ENCODE data around the gene KSR1. TPM values are rescaled to one million over a fixed set of nuclear protein-coding genes. Genes with fewer than 3 reads are reported as not detected.

The KSR1 gene
- total and polyA plus RNA-seq, 5 experiments from 2014 or later: 0.73 to 25.4 (median 2.0) TPM

DNA sequence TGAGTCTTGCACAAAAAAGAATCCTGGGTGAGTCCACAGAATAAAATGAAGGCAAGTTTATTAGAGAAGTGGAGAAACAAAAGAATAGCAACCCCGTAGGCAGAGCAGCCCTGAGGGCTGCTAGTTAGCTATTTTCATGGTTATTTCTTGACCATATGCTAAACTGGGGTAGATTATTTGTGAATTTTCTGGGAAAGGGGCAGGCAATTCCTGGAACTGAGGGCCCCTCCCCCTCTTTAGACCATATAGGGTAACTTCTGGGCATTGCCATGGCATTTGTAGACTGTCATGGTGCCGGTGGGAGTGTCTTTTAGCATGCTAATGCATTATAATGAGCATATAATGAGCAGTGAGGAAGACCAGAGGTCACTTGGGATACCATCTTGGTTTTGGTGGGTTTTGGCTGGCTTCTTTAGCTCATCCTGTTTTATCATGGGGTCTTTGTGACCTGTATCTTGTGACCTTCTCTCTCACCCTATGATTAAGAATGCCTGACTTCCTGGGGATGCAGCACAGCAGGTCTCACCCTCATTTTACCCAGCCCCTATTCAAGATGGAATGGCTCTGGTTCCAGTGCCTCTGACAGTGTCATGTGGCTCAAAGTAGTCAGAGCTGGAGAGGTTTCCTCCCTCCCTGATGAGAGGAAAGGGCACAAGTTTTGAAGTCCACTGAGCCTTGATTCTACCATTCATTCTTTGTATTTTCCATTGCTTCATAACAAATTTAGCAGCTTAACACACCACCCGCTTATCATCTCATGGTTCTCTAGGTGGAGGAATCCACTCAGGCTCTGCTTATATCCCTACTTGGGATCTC, 119.1 kb downstream of the KSR1 start:
- H3K9me3 Mint-ChIP-seq: no peaks in the 10 kb centered on the region

DNA sequence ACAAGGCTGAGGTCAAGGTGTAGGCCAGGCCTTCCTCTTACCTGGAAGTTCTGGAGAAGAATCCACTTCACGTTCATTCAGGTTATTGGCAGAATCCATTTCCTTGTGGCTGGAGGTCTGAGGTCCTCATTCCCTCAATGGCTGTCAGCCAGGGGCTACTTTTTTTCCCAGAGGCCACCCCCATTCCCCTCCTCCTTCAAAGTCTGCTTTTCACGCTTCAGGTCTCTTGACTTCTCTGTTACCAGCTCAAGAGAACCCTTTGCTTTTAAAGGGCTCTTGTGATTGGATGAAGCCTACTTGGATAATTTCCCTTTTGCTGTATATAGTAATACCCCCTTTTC, 119.6 kb downstream of the KSR1 start:
- H3K4me3 Mint-ChIP-seq: no peak overlapping the region
- no peaks in the 10 kb centered on the region for H3K9me3 Mint-ChIP-seq
- peak overlapping the region in 2 of 10 donors; percentile 13 to 23 for H3K27ac Mint-ChIP-seq

More for the DNA sequence above, 119.1 kb downstream of the KSR1 start:
- H3K36me3 Mint-ChIP-seq: peaks cover 0 to 3% (median 0%) of the 10 kb centered on the region in 3 donors
- DNase-seq: no peak
- H3K27me3 Mint-ChIP-seq: no peaks in the 10 kb centered on the region
- H3K27ac Mint-ChIP-seq: peak overlapping the region in 2 of 10 donors; percentile 11 to 13
- ATAC-seq: no peak
- no peak overlapping the region for H3K4me3 Mint-ChIP-seq
- H3K4me1 Mint-ChIP-seq: peaks cover 8 to 30% (median 19%) of the 10 kb centered on the region in 4 donors
- POLR2A ChIA-PET: interaction anchor here (0.6 kb wide), 1 partner anchor 189 kb away, joined by 3 read pairs; no protein-coding TSS in a partner anchor

DNA sequence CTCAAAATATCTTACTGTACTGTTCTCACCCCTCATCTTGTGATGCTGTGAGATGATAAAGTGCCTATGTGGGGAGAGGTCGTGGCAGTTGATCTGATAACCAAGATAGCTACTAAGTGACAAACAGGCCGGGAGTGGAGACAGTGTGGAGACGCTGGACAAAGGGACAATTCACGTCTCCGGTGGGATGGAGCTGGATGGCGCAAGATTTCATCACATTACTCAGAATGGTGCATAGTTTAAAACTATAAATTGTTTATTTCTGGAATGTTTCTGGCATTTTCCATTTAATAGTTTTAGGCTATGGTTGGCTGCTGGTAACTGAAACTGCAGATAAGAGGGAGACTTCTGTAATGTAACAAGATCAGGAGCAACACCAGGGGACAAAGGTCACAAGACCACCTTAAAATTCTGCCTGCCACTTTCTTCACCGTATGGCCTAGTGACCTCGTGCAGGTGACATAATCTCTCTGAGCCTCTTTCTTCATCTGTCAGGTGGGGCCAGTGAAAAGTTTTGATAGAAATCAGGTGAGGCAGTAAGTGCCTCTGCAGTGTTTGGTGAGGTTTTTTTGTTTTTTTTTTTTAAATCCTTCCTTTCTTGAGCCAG, 120.3 kb downstream of the KSR1 start:
- Mint-ChIP-seq H3K4me1 (peaks cover 8 to 28% (median 18%) of the 10 kb centered on the region in 4 donors), H3K27ac (peak overlapping the region in 2 of 10 donors; percentile 27 to 44), H3K27me3 (no peaks in the 10 kb centered on the region), H3K9me3 (no peaks in the 10 kb centered on the region), H3K4me3 (no peak overlapping the region), H3K36me3 (peaks cover 0 to 3% (median 0%) of the 10 kb centered on the region in 3 donors)
- no peak for DNase-seq
- ATAC-seq: no peak
- POLR2A ChIA-PET: no interaction called here

More for the DNA sequence above, 119.6 kb downstream of the KSR1 start:
- no peak for DNase-seq
- H3K36me3 Mint-ChIP-seq: peaks cover 0 to 3% (median 0%) of the 10 kb centered on the region in 3 donors
- peaks cover 8 to 30% (median 18%) of the 10 kb centered on the region in 4 donors for H3K4me1 Mint-ChIP-seq
- POLR2A ChIA-PET: no interaction called here
- ATAC-seq: no peak
- H3K27me3 Mint-ChIP-seq: no peaks in the 10 kb centered on the region

DNA sequence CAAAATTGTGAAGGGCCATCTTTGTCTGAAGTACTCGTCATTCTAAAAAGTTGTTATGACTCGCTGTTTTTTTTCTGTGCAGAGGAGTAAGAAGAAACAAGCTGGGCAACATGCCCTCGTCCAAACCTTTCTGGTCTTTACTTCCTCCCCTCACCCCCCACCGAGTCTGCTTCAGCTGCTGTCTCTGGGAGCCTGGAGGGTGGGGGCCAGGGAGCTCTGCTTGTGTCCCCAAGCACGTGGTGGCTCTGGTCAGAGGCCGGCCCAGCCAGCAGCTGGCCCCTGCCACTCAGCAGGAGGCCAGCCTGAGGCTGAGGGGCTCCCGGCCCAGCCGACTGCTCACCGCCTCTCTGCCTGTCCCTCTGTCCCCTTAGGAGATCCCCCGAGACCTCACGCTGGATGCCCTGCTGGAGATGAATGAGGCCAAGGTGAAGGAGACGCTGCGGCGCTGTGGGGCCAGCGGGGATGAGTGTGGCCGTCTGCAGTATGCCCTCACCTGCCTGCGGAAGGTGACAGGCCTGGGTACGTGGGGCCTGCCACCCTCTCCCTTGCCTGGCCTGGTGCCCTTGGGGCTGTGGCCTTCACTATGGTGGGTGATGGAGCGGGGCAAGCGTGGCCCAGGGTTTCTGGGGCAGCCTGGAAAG, 121.0 kb downstream of the KSR1 start:
- H3K9me3 Mint-ChIP-seq: no peaks in the 10 kb centered on the region
- ATAC-seq: no peak
- H3K4me3 Mint-ChIP-seq: no peak overlapping the region
- H3K27me3 Mint-ChIP-seq: no peaks in the 10 kb centered on the region
- peaks cover 7 to 28% (median 18%) of the 10 kb centered on the region in 4 donors for H3K4me1 Mint-ChIP-seq
- DNase-seq: no peak
- peaks cover 0 to 3% (median 0%) of the 10 kb centered on the region in 3 donors for H3K36me3 Mint-ChIP-seq
- POLR2A ChIA-PET: no interaction called here
- no peak overlapping the region for H3K27ac Mint-ChIP-seq

DNA sequence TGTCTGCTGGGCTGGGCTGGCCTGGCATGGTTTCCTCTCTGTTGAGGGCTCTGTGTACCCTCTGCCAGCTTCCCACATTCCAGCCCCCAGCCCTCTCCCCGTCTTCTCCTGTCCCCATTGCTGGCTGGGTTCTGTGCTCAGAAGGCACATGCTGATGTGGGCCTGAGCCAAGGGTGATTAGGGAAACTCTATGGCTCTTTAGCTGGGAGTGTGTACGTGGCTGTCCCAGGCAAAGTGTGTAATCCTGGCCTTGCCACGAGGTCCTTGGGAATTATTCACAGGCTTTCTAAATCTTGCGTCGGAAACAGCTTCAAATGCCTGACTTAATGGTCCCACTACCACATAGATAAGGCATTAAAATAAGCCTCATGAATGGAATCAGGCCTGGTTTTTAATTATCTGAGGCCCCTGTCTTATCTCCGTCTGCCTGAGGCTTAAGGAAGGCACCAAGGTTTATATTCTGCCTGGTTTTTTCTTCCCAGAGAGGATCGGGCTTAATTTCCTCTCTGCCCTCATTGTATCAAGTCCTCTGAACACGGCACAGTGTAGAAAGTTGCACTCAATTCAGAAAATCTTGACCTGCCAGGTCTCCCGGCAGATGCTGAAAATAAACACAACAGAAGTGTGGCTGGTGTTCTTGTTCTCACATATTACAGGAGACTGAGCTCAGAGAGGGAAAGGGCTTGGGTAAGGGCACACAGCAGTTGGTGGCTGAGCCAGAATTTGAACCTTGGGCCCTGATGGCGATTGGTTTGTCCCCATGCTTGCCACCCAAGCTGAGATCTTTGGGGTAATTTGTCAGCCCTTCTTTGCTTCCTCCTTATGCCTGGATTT, 121.9 kb downstream of the KSR1 start:
- no peak overlapping the region for H3K4me3 Mint-ChIP-seq
- H3K27me3 Mint-ChIP-seq: no peaks in the 10 kb centered on the region
- H3K9me3 Mint-ChIP-seq: no peaks in the 10 kb centered on the region
- no peak for DNase-seq
- POLR2A ChIA-PET: no interaction called here
- peaks cover 0 to 5% (median 0%) of the 10 kb centered on the region in 3 donors for H3K36me3 Mint-ChIP-seq
- peaks cover 7 to 23% (median 17%) of the 10 kb centered on the region in 4 donors for H3K4me1 Mint-ChIP-seq
- H3K27ac Mint-ChIP-seq: no peak overlapping the region
- ATAC-seq: no peak

DNA sequence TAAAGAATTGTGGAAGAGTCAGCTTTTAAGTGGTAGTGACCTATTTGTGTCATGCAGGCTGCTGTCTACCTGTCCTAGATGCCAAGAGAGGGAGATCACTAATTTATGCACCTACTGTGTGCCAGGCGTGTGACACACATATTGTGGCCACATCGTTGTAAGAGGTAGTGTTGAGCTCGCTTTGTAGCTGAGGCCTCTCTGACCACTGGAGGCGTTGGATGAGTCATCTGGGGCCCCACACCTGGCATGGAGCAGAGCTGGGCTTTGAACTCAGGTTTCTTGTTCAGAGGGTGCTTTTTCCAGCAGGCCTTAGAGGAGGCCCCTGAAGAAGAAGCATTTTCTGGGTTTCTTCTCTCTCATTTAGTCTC, 122.5 kb downstream of the KSR1 start:
- no peak for ATAC-seq
- H3K4me1 Mint-ChIP-seq: peaks cover 7 to 23% (median 17%) of the 10 kb centered on the region in 4 donors
- peak overlapping the region in 1 of 10 donors; percentile 41 for H3K27ac Mint-ChIP-seq
- no peaks in the 10 kb centered on the region for H3K9me3 Mint-ChIP-seq
- POLR2A ChIA-PET: no interaction called here
- peaks cover 0 to 9% (median 0%) of the 10 kb centered on the region in 3 donors for H3K36me3 Mint-ChIP-seq
- no peak overlapping the region for H3K4me3 Mint-ChIP-seq
- no peak for DNase-seq
- H3K27me3 Mint-ChIP-seq: no peaks in the 10 kb centered on the region

DNA sequence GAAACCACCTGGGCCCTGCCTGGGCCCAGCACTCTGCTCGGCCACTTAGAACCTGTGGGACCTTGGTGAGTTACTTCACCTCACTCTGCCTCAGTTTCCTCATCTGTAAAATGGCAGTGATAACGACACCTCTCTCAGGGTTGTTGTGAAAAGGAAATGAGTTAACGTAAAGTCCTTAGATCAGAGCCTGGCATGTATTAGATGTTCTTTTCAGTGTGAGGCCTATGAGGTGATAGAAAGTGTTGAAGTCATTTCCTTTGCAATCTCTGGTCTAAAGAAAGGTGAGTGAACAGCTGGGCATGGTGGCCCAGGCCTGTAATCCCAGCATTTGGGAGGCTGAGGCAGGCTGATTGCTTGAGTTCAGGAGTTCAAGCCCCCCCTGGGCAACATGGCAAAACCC, 123.1 kb downstream of the KSR1 start:
- ATAC-seq (no peak), DNase-seq (no peak)
- H3K27ac Mint-ChIP-seq: peak overlapping the region in 1 of 10 donors; percentile 19
- no peaks in the 10 kb centered on the region for H3K9me3 Mint-ChIP-seq
- H3K4me3 Mint-ChIP-seq: no peak overlapping the region
- POLR2A ChIA-PET: no interaction called here
- H3K36me3 Mint-ChIP-seq: peaks cover 0 to 11% (median 0%) of the 10 kb centered on the region in 3 donors
- H3K4me1 Mint-ChIP-seq: peaks cover 7 to 23% (median 13%) of the 10 kb centered on the region in 4 donors
- no peaks in the 10 kb centered on the region for H3K27me3 Mint-ChIP-seq

DNA sequence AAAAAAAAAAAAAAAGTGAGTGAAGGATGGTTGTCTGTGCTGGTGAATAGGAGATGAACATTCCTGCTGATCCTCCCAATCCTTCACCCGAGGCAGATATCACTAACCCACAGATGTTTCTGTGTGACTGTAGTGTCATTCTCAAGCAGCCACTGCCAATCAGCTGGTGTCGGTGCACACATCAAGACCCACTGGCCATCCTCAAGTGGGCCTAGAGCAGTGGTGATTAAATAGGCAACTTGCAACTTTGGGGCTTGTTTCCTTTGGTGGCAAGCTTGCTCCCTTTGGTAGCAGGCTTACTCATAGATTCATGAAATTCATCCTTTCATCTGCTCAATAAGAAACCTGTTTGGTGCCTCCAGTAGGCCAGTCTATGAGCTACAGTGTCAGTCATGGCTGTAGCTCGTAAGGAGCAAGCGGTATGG, 123.7 kb downstream of the KSR1 start:
- Mint-ChIP-seq H3K4me3 (no peak overlapping the region), H3K27ac (no peak overlapping the region), H3K4me1 (peaks cover 7 to 23% (median 11%) of the 10 kb centered on the region in 4 donors), H3K9me3 (no peaks in the 10 kb centered on the region), H3K36me3 (peaks cover 0 to 11% (median 0%) of the 10 kb centered on the region in 3 donors), H3K27me3 (no peaks in the 10 kb centered on the region)
- no peak for DNase-seq
- POLR2A ChIA-PET: no interaction called here
- no peak for ATAC-seq

DNA sequence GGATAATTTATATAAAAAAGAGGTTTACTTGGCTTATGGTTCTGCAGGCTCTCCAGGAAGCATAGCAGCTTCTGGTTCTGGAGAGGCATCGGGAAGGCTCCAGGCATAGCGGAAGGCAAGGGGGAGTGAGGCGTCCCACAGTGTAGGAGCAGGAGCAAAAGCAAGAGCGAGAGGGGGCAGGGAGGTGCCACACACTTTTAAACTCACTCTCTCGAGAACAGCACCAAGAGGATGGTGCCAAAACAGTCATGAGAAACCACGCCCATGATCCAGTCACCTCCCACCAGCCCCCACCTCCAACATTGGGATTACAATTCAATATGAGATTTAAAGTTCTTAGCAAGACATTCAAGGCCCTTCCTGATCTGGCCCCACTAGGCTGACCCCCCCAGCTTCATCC, 124.8 kb downstream of the KSR1 start:
- DNase-seq (no peak), ATAC-seq (no peak)
- peak overlapping the region in 2 of 10 donors; percentile 51 to 59 for H3K27ac Mint-ChIP-seq
- H3K27me3 Mint-ChIP-seq: no peaks in the 10 kb centered on the region
- H3K36me3 Mint-ChIP-seq: peaks cover 0 to 16% (median 0%) of the 10 kb centered on the region in 3 donors
- H3K4me1 Mint-ChIP-seq: peaks cover 6 to 17% (median 7%) of the 10 kb centered on the region in 4 donors
- no peaks in the 10 kb centered on the region for H3K9me3 Mint-ChIP-seq
- no peak overlapping the region for H3K4me3 Mint-ChIP-seq
- POLR2A ChIA-PET: no interaction called here

DNA sequence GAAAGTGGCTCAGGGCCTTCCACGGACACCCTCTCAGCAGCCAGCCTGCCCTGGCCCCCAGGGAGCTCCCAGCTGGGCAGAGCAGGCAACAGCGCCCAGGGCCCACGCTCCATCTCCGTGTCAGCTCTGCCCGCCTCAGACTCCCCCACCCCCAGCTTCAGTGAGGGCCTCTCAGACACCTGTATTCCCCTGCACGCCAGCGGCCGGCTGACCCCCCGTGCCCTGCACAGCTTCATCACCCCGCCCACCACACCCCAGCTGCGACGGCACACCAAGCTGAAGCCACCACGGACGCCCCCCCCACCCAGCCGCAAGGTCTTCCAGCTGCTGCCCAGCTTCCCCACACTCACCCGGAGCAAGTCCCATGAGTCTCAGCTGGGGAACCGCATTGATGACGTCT, 126.4 kb downstream of the KSR1 start:
- DNase-seq (no peak), ATAC-seq (no peak)
- POLR2A ChIA-PET: no interaction called here
- Mint-ChIP-seq H3K4me3 (no peak overlapping the region), H3K27me3 (no peaks in the 10 kb centered on the region), H3K4me1 (peaks cover 0 to 9% (median 5%) of the 10 kb centered on the region in 4 donors), H3K27ac (no peak overlapping the region), H3K9me3 (no peaks in the 10 kb centered on the region), H3K36me3 (peaks cover 0 to 13% (median 0%) of the 10 kb centered on the region in 3 donors)

DNA sequence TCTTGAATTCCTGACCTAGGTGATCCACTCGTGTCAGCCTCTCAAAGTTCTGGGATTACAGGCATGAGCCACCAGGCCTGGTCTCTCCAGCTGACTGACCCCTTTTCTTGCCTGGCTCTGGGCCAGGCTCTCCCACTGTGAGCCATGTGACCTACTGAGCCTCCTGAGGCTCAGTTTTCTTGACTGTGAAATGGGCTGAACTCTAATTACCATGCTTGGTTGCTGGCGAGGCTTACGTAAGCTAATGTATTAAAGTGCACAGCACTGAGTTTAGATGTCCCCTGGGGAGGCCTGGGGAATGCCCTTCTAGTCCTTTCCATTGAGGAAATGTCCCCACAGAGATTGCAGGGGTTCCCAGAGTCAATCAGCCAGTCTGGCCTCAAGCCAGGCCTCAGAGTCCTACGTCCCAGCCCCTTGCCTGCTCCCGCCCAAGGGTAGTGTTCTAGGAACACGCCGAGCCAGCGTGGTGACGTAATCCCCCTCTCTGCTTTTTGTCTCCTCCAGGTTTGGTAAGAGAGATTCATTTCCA, 129.0 kb downstream of the KSR1 start:
- H3K27ac Mint-ChIP-seq: no peak overlapping the region
- H3K27me3 Mint-ChIP-seq: no peaks in the 10 kb centered on the region
- no peak for DNase-seq
- H3K4me1 Mint-ChIP-seq: peaks cover 0 to under 1% (median 0%) of the 10 kb centered on the region in 4 donors
- ATAC-seq: no peak
- no peaks in the 10 kb centered on the region for H3K9me3 Mint-ChIP-seq
- no peak overlapping the region for H3K4me3 Mint-ChIP-seq
- peaks cover 0 to 15% (median 0%) of the 10 kb centered on the region in 3 donors for H3K36me3 Mint-ChIP-seq
- POLR2A ChIA-PET: no interaction called here

DNA sequence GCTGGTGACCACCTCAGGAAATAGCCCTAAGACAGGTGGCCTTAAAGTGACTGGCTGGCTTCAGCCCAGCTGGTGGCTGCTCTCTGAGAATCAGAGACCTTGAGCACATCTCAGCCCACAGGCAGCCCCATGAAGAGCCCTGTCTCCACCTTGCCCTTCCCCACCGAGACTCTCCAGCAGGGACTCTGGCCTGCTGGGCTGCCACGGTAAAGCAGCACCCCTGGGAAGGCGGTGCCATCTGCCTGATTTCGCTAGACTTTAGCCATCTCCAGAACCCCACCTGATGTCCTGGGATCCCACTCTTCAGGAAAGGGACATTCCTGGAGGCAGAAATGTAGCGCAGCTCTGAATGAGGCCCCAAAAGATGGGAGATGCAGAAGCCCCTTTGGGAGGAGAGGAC, 129.5 kb downstream of the KSR1 start:
- Mint-ChIP-seq H3K9me3 (no peaks in the 10 kb centered on the region), H3K4me1 (no peaks in the 10 kb centered on the region), H3K27ac (no peak overlapping the region), H3K36me3 (peaks cover 0 to 15% (median 0%) of the 10 kb centered on the region in 3 donors), H3K27me3 (no peaks in the 10 kb centered on the region), H3K4me3 (no peak overlapping the region)
- ATAC-seq (no peak), DNase-seq (no peak)
- POLR2A ChIA-PET: no interaction called here
